NCI-H146 treated with DMSO at 0.1 percent for 48 hours (cell line): ENCODE data around the gene KATNAL2.

Experiments
- DNase-seq: peaks from one replicate; lab custom pipeline; 2025; ENCODE audit not compliant: unreplicated experiment; lab: John Stamatoyannopoulos, UW

The KATNAL2 gene, protein sequence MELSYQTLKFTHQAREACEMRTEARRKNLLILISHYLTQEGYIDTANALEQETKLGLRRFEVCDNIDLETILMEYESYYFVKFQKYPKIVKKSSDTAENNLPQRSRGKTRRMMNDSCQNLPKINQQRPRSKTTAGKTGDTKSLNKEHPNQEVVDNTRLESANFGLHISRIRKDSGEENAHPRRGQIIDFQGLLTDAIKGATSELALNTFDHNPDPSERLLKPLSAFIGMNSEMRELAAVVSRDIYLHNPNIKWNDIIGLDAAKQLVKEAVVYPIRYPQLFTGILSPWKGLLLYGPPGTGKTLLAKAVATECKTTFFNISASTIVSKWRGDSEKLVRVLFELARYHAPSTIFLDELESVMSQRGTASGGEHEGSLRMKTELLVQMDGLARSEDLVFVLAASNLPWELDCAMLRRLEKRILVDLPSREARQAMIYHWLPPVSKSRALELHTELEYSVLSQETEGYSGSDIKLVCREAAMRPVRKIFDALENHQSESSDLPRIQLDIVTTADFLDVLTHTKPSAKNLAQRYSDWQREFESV

DNA sequence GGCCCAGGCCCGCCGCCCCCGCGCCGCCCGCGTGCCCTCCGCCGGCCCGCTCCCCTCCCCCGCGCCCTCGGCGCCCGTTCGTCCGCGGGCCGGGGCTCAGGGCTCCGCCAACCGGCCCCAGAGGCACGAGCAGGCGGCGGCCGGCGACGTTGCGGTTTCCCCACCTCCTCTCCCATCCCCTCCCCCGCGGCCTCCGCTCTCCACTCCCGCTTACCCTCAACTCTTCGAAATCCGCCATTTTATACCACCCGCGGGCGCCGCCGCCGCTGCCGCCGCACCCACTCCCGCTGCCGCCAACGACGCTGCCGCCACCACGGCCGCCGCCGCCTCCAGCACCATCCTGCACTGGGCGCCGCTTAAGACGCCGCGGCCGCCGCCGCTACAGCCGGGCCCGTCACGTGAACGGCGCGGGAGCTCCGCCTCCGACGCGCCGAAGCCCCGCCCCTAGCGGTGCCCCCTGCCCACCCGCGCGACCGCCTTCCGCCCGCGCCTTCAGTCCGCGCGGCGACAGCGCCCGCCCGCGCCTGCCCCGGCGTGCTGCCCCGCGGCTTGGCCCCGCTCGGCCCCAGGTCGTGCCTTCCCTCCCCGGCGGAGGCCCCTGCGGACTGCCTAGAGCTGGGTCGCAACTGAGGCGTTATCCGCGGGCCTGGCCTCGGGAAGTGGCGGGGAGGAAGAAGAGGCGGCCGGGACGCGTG lies at the start of gene KATNAL2, which contains the start of gene PIAS2:
KATNAL2 (plus strand) TSS at position 495 of the 695 bp plus-strand sequence. CDS start 29,271 bp downstream, outside the sequence.
PIAS2 (minus strand) TSS at position 400 of the 695 bp plus-strand sequence; CDS start at position 238, 162 bp downstream.
- peak; percentile 90 for DNase-seq

DNA sequence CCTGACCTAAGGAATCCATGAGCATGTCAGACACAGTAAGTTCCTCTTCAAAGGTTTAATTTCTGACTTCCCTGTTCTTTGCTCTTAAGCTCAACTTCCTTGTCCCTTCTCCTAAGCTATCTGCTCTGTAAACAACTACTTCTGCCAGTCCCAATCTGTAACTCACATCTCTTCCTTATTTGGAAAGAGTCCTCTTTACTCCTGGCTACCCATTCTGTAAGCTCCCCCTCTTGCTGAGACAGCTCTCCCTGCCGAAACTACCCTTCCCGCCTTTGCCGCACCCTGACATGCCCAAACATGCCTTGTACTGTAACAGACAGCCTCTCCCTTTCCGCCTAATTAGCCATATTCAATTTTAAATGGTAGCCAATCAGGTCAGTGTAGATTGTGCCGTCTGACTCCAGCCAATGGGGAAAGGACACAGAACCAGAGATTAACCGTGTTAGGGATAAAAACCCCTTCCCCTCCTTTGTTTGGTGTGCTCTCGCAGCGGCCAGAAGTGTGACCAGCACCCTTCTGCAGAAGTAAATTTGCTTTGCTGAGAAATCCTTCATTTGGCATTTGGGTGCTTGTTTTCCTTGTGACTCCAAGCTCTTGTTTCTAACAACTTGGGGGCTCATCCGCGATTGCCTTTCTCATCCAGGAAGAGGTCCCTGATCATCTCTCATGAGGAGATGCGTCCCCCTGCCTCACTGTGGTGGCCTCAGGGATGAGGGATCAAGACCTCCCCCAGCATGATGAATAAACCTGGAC lies 49.1 kb upstream of the KATNAL2 start:
- no peak for DNase-seq

DNA sequence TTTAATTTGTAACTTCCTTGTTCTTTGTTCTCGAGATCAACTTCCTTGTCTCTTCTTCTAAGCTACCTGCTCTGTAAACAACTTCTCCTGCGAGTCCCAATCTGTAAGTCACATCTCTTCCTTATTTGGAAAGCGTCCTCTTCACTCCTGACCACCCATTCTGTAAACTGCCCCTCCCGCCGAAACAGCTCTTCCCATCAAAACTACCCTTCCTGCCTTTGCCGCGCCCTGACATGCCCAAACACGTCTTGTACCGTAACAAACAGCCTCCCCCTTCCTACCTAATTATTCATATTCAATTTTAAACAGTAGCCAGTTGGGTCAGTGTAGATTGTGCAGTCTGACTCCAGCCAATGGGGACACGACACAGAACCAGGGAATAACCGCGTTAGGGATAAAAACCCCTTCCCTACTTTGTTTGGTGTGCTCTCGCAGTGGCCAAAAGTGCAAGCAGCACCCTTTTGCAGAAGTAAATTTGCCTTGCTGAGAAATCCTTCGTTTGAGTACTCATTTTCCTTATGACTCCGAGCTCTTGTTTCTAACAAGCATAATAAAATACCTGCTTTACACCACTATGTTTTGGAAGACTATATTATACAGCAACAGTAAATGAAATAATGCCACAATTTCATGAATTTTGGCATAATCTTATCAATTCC lies 39.9 kb upstream of the KATNAL2 start:
- no peak for DNase-seq

- no peak for DNase-seq
Measured at GRCh38 chr18:46883180-46883579, 34.2 kb upstream of the KATNAL2 start.

- no peak for DNase-seq
Measured at GRCh38 chr18:46886893-46887292, 30.5 kb upstream of the KATNAL2 start.

- no peak for DNase-seq
Measured at GRCh38 chr18:46888965-46889364, 28.4 kb upstream of the KATNAL2 start.

DNA sequence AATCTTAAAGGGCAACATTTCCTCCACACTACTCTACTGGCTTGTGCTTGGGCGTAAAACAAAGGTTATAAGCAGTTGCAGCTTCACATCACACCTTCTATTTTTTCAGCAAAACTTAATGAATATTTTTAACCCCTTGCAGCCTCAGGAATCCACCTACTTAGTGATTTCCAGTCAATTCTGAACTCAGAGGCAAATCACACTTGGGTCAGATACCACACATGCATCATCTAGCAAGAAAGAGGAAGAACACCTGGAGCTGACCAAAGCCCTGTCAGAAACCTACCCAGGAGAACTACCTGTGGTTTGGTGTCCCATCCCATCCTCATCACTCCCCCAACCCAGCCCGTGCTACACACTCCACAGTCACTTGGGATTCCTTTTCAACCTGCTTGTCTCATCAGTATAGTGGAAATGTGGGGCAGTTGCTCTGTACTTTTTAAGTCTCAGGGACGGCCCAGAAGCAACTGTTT lies 25.6 kb upstream of the KATNAL2 start:
- no peak for DNase-seq

- no peak for DNase-seq
Measured at GRCh38 chr18:46892842-46893241, 24.6 kb upstream of the KATNAL2 start.

DNA sequence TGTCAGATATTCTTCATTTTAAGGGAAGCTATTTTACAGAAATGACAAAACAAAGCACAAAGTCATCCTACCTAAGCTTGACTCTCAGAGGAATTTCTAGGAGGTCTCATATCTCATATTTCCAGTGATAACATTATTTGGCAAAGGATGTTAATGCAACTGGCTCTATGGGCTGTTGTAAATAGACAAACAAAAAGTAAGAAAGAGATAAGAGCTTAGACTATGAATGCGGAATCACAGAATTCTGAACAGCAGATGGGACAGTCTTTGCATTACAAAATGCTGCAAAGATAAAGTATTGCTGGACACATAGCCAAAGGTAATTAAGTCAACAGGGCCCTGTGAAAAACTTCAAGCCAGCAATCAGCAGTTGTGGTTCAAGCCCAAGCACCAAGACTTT lies 24.0 kb upstream of the KATNAL2 start:
- no peak for DNase-seq

DNA sequence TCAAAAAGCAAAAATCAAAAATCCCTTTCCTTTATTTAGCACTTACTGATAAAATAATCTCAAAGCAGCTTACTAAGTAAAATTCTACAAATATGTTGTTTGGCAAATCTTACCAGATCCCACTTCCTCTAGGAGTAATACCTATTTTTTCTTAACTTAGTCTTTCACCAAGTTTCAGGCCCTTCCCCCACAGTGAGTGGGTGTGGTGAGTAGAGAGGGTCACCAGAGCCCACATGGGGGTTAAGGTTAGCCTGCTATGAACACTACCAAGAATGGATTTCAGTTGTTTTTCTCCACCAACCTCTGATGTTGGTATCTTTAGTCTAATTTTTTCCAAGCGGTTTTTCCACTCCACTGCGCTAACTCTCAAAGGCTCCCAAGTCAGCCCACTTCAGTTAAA lies 23.3 kb upstream of the KATNAL2 start:
- DNase-seq = no peak

- no peak for DNase-seq
Measured at GRCh38 chr18:46899274-46899948, 18.0 kb upstream of the KATNAL2 start.

DNA sequence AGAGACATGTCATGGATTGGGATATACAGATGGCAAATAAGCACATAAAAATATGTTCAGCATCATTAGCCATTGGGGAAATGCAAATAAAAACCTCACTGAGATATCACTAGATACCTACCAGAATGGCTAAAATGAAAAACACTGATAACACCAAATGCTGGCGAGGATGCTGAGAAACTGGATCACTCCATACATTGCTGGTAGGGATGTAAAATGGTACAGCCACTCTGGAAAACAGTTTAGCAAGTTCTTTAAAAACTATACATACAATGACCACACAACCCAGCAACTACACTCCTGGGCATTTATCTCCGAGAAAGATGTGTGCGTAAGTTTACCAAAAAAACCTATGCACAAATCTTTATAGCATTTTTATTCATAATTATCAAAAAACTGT lies 14.0 kb upstream of the KATNAL2 start:
- no peak for DNase-seq

DNA sequence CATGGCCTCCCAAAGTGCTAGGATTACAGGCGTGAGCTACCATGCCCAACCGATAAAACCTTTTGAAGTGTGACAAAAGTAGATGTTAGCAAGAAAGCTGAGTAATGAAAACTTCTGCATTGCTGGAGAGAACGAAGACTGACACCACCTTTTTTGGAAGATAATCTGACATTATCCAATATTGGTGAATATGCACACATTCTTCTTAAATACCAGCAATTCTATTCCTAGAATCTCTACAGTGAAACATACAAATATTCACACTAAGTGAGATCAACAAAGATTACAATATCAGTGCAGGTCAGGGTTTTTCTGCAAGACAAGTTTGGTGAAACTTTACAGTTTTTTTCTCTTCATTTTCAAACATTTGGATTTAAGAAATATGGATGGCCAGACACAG lies 7.9 kb upstream of the KATNAL2 start:
- DNase-seq = no peak

DNA sequence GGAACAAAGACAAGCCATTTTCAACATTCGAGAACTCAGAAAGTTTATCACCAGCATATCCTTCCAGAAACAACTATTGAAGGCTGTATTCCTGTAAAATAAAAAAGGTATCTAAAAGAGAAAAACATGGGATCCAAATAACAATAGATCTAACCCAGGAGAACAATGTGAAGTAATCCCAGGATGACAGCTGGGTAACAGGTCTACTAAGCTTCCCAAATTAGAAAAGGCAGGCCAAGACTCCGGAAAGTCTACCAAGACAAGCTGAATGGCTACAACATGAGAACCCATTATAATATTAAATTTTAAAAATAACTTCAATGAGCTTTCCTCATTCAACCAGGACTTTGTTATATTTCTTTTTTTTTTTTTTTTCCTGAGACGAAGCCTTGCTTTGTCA lies 6.5 kb upstream of the KATNAL2 start:
- no peak for DNase-seq

DNA sequence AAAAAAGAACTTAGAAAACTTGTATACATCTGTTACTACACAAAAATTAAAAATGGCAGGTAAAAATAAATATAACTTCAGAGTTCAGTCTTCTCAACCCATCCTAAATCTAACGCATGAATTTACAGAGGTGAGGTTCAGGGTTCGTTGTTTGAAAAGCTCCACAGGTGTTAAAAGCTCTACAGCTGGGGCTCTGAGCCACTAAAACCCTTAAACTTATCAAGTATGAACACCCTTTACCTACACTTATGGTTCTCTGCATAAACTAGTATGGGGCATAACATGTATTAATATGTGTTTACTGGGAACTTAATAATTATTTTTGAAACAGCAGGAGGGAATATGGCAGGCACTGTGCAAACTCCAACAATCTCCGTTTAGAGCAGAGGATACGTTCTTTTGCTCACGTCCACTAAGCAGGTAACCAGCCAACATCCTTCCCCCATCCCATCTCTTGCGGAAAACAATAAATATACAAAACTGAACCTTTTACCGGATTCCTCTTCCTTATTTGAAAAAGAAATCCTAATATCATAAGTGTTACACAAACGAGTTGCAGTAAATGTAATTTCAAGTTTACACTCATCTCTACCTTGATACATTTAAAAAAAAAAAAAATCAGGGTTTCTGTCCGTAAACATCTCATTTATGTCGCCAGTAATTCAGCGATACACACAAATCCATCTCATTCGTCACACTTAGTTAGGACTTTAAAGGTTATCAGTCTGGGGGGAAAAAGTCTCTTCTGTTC lies 1.4 kb upstream of the KATNAL2 start:
- peak; percentile 38 for DNase-seq

- peak; percentile 60 for DNase-seq
Measured at GRCh38 chr18:46916551-46917107, 773 bp upstream of the KATNAL2 start.

- peak; percentile 65 for DNase-seq
Measured at GRCh38 chr18:46917803-46918600, 600 bp downstream of the KATNAL2 start.

- DNase-seq = no peak
Measured at GRCh38 chr18:46920067-46920466, 2.7 kb downstream of the KATNAL2 start.
